ENCODE measurements around the gene DNAJC3.

GRCh38 chr13:95706356-95706755 lies 29.4 kb downstream of the DNAJC3 start:
- TF ChIP-seq CTCF (IDR thresholded peaks at IDR 0.05; ENCODE audit: low read depth, low read length) (no peak), EZH2phosphoT487 (IDR thresholded peaks at IDR 0.05; ENCODE audit: low read depth) (no peak)

Measured in OCI-LY3 (cell line).